Measurements from ENCODE around the gene AVL9. TPM values are rescaled to one million over a fixed set of nuclear protein-coding genes. Genes with fewer than 3 reads are reported as not detected.

Gene AVL9
- total and polyA plus RNA-seq, 2 experiments from 2014 or later, result 13.1 to 33.8 TPM

DNA sequence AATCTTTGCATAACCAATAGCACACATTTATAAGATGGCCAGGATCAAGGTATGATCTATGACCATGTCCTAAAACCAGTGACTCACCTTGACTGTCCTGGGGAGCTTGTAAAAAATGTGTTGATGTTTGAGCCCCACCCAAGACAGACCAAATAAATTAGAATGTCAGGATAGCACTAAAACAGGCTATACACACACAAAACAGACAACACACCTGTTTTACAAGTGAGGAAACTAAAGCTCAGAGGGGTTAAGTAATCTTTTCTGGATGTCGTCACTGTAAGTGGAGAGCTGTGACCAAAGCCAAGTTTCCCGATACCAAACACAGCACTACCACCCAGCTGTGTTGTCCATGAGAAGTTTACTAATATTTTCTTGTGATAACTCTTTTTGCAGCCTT is 84.5 kb downstream of the AVL9 start (continued):
- TF ChIP-seq, protein P1, sequence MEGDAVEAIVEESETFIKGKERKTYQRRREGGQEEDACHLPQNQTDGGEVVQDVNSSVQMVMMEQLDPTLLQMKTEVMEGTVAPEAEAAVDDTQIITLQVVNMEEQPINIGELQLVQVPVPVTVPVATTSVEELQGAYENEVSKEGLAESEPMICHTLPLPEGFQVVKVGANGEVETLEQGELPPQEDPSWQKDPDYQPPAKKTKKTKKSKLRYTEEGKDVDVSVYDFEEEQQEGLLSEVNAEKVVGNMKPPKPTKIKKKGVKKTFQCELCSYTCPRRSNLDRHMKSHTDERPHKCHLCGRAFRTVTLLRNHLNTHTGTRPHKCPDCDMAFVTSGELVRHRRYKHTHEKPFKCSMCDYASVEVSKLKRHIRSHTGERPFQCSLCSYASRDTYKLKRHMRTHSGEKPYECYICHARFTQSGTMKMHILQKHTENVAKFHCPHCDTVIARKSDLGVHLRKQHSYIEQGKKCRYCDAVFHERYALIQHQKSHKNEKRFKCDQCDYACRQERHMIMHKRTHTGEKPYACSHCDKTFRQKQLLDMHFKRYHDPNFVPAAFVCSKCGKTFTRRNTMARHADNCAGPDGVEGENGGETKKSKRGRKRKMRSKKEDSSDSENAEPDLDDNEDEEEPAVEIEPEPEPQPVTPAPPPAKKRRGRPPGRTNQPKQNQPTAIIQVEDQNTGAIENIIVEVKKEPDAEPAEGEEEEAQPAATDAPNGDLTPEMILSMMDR (conservative IDR thresholded peaks at IDR 0.05; ENCODE audit: low read depth in 2 of 2), result no peak
- TF ChIP-seq, protein P2, sequence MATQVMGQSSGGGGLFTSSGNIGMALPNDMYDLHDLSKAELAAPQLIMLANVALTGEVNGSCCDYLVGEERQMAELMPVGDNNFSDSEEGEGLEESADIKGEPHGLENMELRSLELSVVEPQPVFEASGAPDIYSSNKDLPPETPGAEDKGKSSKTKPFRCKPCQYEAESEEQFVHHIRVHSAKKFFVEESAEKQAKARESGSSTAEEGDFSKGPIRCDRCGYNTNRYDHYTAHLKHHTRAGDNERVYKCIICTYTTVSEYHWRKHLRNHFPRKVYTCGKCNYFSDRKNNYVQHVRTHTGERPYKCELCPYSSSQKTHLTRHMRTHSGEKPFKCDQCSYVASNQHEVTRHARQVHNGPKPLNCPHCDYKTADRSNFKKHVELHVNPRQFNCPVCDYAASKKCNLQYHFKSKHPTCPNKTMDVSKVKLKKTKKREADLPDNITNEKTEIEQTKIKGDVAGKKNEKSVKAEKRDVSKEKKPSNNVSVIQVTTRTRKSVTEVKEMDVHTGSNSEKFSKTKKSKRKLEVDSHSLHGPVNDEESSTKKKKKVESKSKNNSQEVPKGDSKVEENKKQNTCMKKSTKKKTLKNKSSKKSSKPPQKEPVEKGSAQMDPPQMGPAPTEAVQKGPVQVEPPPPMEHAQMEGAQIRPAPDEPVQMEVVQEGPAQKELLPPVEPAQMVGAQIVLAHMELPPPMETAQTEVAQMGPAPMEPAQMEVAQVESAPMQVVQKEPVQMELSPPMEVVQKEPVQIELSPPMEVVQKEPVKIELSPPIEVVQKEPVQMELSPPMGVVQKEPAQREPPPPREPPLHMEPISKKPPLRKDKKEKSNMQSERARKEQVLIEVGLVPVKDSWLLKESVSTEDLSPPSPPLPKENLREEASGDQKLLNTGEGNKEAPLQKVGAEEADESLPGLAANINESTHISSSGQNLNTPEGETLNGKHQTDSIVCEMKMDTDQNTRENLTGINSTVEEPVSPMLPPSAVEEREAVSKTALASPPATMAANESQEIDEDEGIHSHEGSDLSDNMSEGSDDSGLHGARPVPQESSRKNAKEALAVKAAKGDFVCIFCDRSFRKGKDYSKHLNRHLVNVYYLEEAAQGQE (IDR thresholded peaks at IDR 0.05; ENCODE audit: unreplicated experiment), result no peak
- TF ChIP-seq ZNF114 (CRISPR knock-in tag; IDR thresholded peaks at IDR 0.05) (no peak), JUNB (IDR thresholded peaks at IDR 0.05; ENCODE audit: unreplicated experiment) (no peak)
- TF ChIP-seq, protein P3, sequence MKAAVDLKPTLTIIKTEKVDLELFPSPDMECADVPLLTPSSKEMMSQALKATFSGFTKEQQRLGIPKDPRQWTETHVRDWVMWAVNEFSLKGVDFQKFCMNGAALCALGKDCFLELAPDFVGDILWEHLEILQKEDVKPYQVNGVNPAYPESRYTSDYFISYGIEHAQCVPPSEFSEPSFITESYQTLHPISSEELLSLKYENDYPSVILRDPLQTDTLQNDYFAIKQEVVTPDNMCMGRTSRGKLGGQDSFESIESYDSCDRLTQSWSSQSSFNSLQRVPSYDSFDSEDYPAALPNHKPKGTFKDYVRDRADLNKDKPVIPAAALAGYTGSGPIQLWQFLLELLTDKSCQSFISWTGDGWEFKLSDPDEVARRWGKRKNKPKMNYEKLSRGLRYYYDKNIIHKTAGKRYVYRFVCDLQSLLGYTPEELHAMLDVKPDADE (IDR thresholded peaks at IDR 0.05), result no peak

DNA sequence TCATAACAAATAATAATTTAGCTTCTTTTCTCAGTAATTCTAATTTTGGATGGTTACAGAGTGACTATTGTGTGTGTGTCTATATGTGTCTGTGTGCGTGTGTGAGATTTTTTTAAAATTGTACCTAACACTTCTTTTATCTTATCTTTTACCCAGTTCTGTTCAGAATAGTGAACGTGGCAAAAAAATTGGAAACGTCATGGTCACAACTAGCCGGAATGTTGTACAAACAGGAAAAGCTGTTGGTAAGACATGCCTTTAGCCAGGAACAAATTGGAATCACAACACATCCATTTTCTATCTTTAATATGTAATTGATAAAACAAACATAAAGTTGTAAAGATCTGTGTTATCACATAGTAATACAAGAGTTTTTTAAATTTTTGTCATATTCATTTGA is 85.4 kb downstream of the AVL9 start:
- no peak overlapping the region for H2AFZ ChIP-seq
- no peak overlapping the region for H3K27ac ChIP-seq (ENCODE audit: low read depth)
- no peak overlapping the region for H3K4me2 ChIP-seq
- ATAC-seq (no peak), DNase-seq (ENCODE audit: low spot score) (no peak)
- H3K4me3 Mint-ChIP-seq, result no peak overlapping the region
- H3K79me2 ChIP-seq (replicated peaks; ENCODE audit: insufficient read depth), result no peaks in the 10 kb centered on the region
- peaks cover 69% of the 10 kb centered on the region for H3K36me3 Mint-ChIP-seq (ENCODE audit: low read depth)
- no peaks in the 10 kb centered on the region for H3F3A ChIP-seq (replicated peaks; ENCODE audit: low read depth)
- H4K20me1 ChIP-seq (replicated peaks; ENCODE audit: insufficient read depth), result peaks cover 2% of the 10 kb centered on the region; the same call in 1 of the 2 replicates
- H3K9me3 Mint-ChIP-seq, result no peaks in the 10 kb centered on the region
- peaks cover 3% of the 10 kb centered on the region for H3K27me3 Mint-ChIP-seq (ENCODE audit: insufficient read depth, low read depth, poor library complexity)
- 0 out of 2 replicates have a peak, but pooled peaks cover 5% of the 10 kb centered on the region for H3K4me1 ChIP-seq (ENCODE audit: insufficient read depth)
- no peaks in the 10 kb centered on the region for H3K27me3 ChIP-seq (ENCODE audit: insufficient read depth)
- H3K36me3 ChIP-seq (ENCODE audit: insufficient read depth), result peaks cover 49% of the 10 kb centered on the region
- H3K9me2 ChIP-seq (ENCODE audit: insufficient read depth), result no peaks in the 10 kb centered on the region
- no peak overlapping the region for H3K27ac Mint-ChIP-seq
- H3K4me1 Mint-ChIP-seq, result peaks cover 2% of the 10 kb centered on the region
- no peak overlapping the region for H3K4me3 ChIP-seq
- TF ChIP-seq CREB1 (CRISPR knock-in tag; IDR thresholded peaks at IDR 0.05; ENCODE audit: low read depth), result no peak
- no peak for TF ChIP-seq POLR2AphosphoS5 (IDR thresholded peaks at IDR 0.05; ENCODE audit: low read depth)
- no peak for TF ChIP-seq NANOG (IDR thresholded peaks at IDR 0.05; ENCODE audit: borderline replicate concordance)
- TF ChIP-seq EZH2 (IDR thresholded peaks at IDR 0.05; ENCODE audit: low read depth, unreplicated experiment), result no peak
- TF ChIP-seq EZH2phosphoT487 (IDR thresholded peaks at IDR 0.05; ENCODE audit: unreplicated experiment), result no peak
- no peak for TF ChIP-seq ZNF331 (CRISPR knock-in tag; IDR thresholded peaks at IDR 0.05; ENCODE audit: low read depth)
- TF ChIP-seq, protein P1 (conservative IDR thresholded peaks at IDR 0.05; ENCODE audit: low read depth in 2 of 2), result no peak
- TF ChIP-seq ZNF114 (CRISPR knock-in tag; IDR thresholded peaks at IDR 0.05), result no peak
- TF ChIP-seq, protein P2 (IDR thresholded peaks at IDR 0.05; ENCODE audit: unreplicated experiment), result no peak
- TF ChIP-seq STAT1 (IDR thresholded peaks at IDR 0.05; ENCODE audit: unreplicated experiment), result no peak
- TF ChIP-seq, protein P3 (IDR thresholded peaks at IDR 0.05), result no peak
- TF ChIP-seq JUNB (IDR thresholded peaks at IDR 0.05; ENCODE audit: unreplicated experiment), result no peak
